BJ (cell line): Measurements from ENCODE around the gene PBX3. TPM values are rescaled to one million over a fixed set of nuclear protein-coding genes. Genes with fewer than 3 reads are reported as not detected.

Experiments
- CTCF ChIA-PET: fragments of 350-600 bp; formaldehyde crosslinking; extraction: SDS; loops from one replicate; lab custom pipeline; 2021; ENCODE audit warnings: antibody characterized with exemption, inconsistent platforms; lab: Yijun Ruan, JAX
- POLR2A ChIA-PET: fragments of 300-600 bp; sonication (Branson Sonifier 250); formaldehyde crosslinking; extraction: SDS; loops from one replicate; lab custom pipeline; 2021; ENCODE audit warnings: antibody characterized with exemption; lab: Charles Lee
- DNase-seq: peaks from one replicate; pipeline ENCODE4 v3.0.0-alpha.2; 2011; ENCODE audit warnings: low read depth
- H3K27me3 ChIP-seq: 2 replicates; pipeline ENCODE4 v1.6.0; 2011; ENCODE audit warnings: low read length; ENCODE audit not compliant: control insufficient read depth, insufficient read depth
- H3K36me3 ChIP-seq: 2 replicates; pipeline ENCODE4 v1.5.1; 2011; ENCODE audit warnings: low read length; ENCODE audit not compliant: control insufficient read depth, insufficient read depth
- H3K4me3 ChIP-seq: 2 replicates; pipeline ENCODE4 v1.5.1; 2011; ENCODE audit warnings: low read depth, mild to moderate bottlenecking, control low read depth, low read length
- CTCF ChIP-seq: IDR thresholded peaks from 2 replicates; pipeline ENCODE4 v1.5.1; 2011; ENCODE audit warnings: low read depth, mild to moderate bottlenecking, control low read depth, inconsistent platforms, low read length, moderate library complexity; ENCODE audit not compliant: insufficient read depth
- polyA plus RNA-seq: library from polyadenylated mRNA; depleted of rRNA; stranded (reverse); fragments of >200 nt; gene quantifications from 2 replicates; pipeline ENCODE4 v1.2.3, GENCODE V29; 2011

The PBX3 gene
- polyA plus RNA-seq, 1 experiment, result 27.9 TPM

- TF ChIP-seq CTCF, result no peak
- CTCF ChIA-PET, result interaction anchor here (0.5 to 2.1 kb wide), 4 partner anchors 9 to 352 kb away, joined by 3 to 7 read pairs (median 4); no protein-coding TSS in a partner anchor
- POLR2A ChIA-PET, result no interaction called here
Observed at GRCh38 chr9:125758986-125759763, 12.0 kb downstream of the PBX3 start.

GRCh38 chr9:125759764-125760129 lies 12.6 kb downstream of the PBX3 start:
- ChIA-PET CTCF (interaction anchor here (0.5 to 2.1 kb wide), 4 partner anchors 9 to 352 kb away, joined by 3 to 7 read pairs (median 4); no protein-coding TSS in a partner anchor), POLR2A (no interaction called here)

More at GRCh38 chr9:125758986-125759763, 12.0 kb downstream of the PBX3 start:
- Histone ChIP-seq H3K27me3 (no peaks in the 10 kb centered on the region), H3K36me3 (peaks cover 2% of the 10 kb centered on the region), H3K4me3 (no peak overlapping the region; the same call in 1 of the 2 replicates)
- DNase-seq, result no peak

DNA sequence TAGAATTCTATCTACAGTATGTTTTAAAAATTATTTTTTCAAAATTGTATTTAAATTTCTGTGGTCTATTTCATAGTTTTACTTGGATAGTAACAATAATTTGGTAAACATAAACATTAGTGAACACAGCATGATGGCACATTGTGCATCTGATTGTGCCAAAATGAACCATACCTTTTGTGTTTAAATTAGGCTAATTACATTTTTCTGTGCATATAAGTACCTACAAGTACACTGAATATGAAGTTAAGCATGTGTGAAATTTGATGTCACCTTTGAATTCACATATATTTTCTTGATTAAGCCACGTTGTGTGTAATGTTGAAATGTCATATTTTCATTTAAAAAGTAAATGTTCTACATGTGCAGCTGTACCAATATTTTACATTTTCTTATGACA lies 13.4 kb downstream of the PBX3 start:
- peaks cover 2% of the 10 kb centered on the region for H3K36me3 ChIP-seq
- ChIA-PET POLR2A (no interaction called here), CTCF (interaction anchor here (2.1 kb wide), 1 partner anchor 10 kb away, joined by 7 read pairs; no protein-coding TSS in a partner anchor)
- no peaks in the 10 kb centered on the region for H3K27me3 ChIP-seq
- H3K4me3 ChIP-seq, result no peak overlapping the region
- DNase-seq, result no peak
- TF ChIP-seq CTCF, result no peak

More at GRCh38 chr9:125759764-125760129, 12.6 kb downstream of the PBX3 start:
- Histone ChIP-seq H3K4me3 (peak overlapping the region; percentile 24), H3K27me3 (no peaks in the 10 kb centered on the region), H3K36me3 (peaks cover 2% of the 10 kb centered on the region)
- no peak for TF ChIP-seq CTCF
- no peak for DNase-seq

DNA sequence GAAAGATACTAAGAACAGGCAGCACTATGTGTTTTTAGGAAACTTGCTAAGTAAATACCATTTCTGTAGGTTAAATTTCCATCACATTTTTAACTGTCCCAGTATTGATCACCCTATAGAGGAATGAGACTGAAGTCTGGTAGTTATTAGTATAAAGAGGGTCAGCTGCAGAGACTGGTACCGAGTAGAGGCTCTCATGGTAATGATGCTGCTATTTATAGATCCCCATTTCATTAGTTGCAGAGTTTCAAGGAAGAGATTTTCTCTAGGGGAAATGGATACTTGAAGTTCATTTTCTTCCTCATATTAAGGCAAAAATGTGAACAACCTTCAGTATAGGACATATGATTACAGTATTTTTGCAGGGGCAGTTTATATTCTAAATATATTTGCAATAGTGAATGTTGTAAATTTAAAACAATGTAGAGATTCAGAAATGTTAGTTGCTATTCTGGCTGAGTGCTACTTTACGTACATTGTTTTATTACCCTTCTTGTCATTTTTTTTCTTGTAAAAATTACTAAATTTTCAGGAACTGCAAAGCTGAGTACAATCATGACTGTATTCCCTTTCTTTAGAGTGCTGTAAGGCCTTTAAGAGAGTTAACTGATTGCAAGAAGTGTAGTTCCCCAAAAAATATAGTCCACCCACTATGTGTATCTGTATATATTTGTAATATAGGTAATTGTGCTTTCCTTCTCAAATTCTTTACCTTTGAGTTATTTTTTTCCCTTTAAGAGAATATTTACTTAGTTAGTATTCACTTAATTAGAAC lies 14.7 kb downstream of the PBX3 start:
- no peaks in the 10 kb centered on the region for H3K36me3 ChIP-seq
- TF ChIP-seq CTCF, result no peak
- H3K27me3 ChIP-seq, result no peaks in the 10 kb centered on the region
- no peak for DNase-seq
- ChIA-PET POLR2A (no interaction called here), CTCF (interaction anchor here (1.0 kb wide), 1 partner anchor 467 kb away, joined by 3 read pairs; no protein-coding TSS in a partner anchor)
- H3K4me3 ChIP-seq, result no peak overlapping the region

DNA sequence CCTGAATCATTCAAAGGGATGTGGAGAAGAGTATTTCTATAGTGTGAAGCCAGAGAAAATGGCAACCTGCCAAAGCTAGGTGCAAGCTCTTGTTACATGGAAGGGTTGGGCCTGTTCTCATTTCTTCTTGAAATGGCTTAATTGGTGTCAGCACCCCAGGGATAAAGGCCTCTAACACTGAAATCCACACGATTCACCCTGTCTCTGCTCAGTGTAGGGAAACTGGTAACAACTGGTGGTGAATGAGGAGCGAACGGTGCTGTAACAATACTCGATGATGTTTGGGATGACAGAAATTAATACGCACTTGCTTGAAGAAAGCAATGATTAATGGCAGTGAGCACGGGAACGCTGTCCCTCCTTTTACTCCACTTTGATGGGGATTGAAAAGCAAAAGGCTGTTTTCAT lies 16.2 kb downstream of the PBX3 start:
- no peaks in the 10 kb centered on the region for H3K27me3 ChIP-seq
- H3K36me3 ChIP-seq, result no peaks in the 10 kb centered on the region
- POLR2A ChIA-PET, result no interaction called here
- no peak for TF ChIP-seq CTCF
- no peak for DNase-seq
- H3K4me3 ChIP-seq, result no peak overlapping the region
- CTCF ChIA-PET, result no interaction called here
